HL-60 (cell line): ENCODE results near the gene ZFP90.
"Not testable (repeated sequence)": the region's sequence is repeated elsewhere in the genome, so short reads cannot be mapped to it uniquely, and the experiment has no call there.

Experiments used
- GABPA ChIP-seq: IDR thresholded peaks from 2 replicates; pipeline ENCODE4 v1.6.1; 2012; ENCODE audit warnings: low read depth
- POLR2AphosphoS5 ChIP-seq: IDR thresholded peaks from 2 replicates; pipeline ENCODE4 v1.6.1; 2012; ENCODE audit warnings: low read depth
- TF ChIP-seq, protein P1 (sequence below): IDR thresholded peaks from one replicate; pipeline ENCODE4 v1.5.1; 2011; ENCODE audit warnings: low read length, control low read depth, inconsistent platforms; ENCODE audit not compliant: insufficient read depth
- TF ChIP-seq, protein P2 (sequence below): IDR thresholded peaks from 2 replicates; pipeline ENCODE4 v1.6.1; 2012; ENCODE audit warnings: low read depth; ENCODE audit not compliant: insufficient replicate concordance

DNA sequence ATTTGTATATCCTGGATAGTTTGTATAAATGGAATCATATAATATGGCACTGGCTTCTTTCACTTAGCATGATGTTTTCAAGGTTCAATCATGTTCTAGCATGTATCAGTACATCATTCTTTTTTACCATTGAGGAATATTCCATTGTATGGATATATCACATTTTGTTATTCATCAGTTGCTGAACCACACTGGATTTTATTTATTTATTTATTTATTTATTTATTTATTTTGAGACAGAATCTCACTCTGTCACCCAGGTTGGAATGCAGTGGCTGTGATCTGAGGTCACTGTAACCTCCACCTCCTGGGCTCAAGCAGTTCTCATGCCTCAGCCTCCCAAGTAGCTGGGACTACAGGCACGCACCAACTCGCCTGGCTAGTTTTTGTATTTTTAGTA, 21.2 kb downstream of the ZFP90 start:
- TF ChIP-seq, protein P1, sequence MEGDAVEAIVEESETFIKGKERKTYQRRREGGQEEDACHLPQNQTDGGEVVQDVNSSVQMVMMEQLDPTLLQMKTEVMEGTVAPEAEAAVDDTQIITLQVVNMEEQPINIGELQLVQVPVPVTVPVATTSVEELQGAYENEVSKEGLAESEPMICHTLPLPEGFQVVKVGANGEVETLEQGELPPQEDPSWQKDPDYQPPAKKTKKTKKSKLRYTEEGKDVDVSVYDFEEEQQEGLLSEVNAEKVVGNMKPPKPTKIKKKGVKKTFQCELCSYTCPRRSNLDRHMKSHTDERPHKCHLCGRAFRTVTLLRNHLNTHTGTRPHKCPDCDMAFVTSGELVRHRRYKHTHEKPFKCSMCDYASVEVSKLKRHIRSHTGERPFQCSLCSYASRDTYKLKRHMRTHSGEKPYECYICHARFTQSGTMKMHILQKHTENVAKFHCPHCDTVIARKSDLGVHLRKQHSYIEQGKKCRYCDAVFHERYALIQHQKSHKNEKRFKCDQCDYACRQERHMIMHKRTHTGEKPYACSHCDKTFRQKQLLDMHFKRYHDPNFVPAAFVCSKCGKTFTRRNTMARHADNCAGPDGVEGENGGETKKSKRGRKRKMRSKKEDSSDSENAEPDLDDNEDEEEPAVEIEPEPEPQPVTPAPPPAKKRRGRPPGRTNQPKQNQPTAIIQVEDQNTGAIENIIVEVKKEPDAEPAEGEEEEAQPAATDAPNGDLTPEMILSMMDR = not testable (repeated sequence)
- TF ChIP-seq, protein P2, sequence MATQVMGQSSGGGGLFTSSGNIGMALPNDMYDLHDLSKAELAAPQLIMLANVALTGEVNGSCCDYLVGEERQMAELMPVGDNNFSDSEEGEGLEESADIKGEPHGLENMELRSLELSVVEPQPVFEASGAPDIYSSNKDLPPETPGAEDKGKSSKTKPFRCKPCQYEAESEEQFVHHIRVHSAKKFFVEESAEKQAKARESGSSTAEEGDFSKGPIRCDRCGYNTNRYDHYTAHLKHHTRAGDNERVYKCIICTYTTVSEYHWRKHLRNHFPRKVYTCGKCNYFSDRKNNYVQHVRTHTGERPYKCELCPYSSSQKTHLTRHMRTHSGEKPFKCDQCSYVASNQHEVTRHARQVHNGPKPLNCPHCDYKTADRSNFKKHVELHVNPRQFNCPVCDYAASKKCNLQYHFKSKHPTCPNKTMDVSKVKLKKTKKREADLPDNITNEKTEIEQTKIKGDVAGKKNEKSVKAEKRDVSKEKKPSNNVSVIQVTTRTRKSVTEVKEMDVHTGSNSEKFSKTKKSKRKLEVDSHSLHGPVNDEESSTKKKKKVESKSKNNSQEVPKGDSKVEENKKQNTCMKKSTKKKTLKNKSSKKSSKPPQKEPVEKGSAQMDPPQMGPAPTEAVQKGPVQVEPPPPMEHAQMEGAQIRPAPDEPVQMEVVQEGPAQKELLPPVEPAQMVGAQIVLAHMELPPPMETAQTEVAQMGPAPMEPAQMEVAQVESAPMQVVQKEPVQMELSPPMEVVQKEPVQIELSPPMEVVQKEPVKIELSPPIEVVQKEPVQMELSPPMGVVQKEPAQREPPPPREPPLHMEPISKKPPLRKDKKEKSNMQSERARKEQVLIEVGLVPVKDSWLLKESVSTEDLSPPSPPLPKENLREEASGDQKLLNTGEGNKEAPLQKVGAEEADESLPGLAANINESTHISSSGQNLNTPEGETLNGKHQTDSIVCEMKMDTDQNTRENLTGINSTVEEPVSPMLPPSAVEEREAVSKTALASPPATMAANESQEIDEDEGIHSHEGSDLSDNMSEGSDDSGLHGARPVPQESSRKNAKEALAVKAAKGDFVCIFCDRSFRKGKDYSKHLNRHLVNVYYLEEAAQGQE = not testable (repeated sequence)
- not testable (repeated sequence) for TF ChIP-seq POLR2AphosphoS5, GABPA
